B cell (primary cell): ENCODE results near the gene GLT1D1. TPM values are rescaled to one million over a fixed set of nuclear protein-coding genes. Genes with fewer than 3 reads are reported as not detected.

ENCODE experiments used
- ATAC-seq: fragments of 200-7000 bp; cut with Tn5 transposase; one replicate; pipeline ENCODE4 v1.10.0; 2021; ENCODE audit warnings: low read depth, mild to moderate bottlenecking, moderate number of reproducible peaks, moderate library complexity
- CTCF ChIA-PET: fragments of 350-600 bp; sonication (Branson Sonifier 250); formaldehyde crosslinking; loops from one replicate; lab custom pipeline; 2021; ENCODE audit warnings: antibody characterized with exemption, inconsistent platforms; lab: Charles Lee
- POLR2A ChIA-PET: fragments of 350-600 bp; sonication (Branson Sonifier 250); formaldehyde crosslinking; loops from one replicate; lab custom pipeline; 2021; ENCODE audit warnings: antibody characterized with exemption; lab: Charles Lee
- DNase-seq: peaks from one replicate; pipeline ENCODE4 v3.0.0; 2013
- H2AFZ ChIP-seq: 2 replicates; pipeline ENCODE4 v1.6.1; 2012; ENCODE audit warnings: mild to moderate bottlenecking, low read depth, low read length; ENCODE audit not compliant: insufficient read depth, poor library complexity, severe bottlenecking
- H3K27ac ChIP-seq, 2 donors: 1 replicate in 1 of 2; 2 replicates in 1 of 2; pipeline ENCODE4 v1.5.1; 2012 to 2013; ENCODE audit warnings: low read length in 2 of 2, mild to moderate bottlenecking in 2 of 2, moderate library complexity in 1 of 2
- H3K27me3 ChIP-seq, 4 experiments: fragments of 200-600 bp in 1 of 4; sonication (generic) in 1 of 4; replicated peaks in 1 of 4; 1 replicate in 2 of 4; 2 replicates in 2 of 4; pipeline versions ENCODE4 v1.6.1 to v1.7.0; 2013 to 2016; ENCODE audit warnings: low read length in 3 of 4, mild to moderate bottlenecking in 2 of 4, mixed read lengths in 1 of 4, moderate library complexity in 1 of 4; ENCODE audit not compliant: insufficient read depth in 4 of 4, control insufficient read depth in 3 of 4; ENCODE audit errors: control extremely low read depth in 1 of 4
- H3K36me3 ChIP-seq, 2 experiments: replicated peaks in 1 of 2; 1 replicate in 1 of 2; 2 replicates in 1 of 2; pipeline versions ENCODE4 v1.6.1 to v1.7.1; 2013; ENCODE audit warnings: low read length in 1 of 2; ENCODE audit not compliant: insufficient read depth in 2 of 2, control insufficient read depth in 1 of 2; ENCODE audit errors: control extremely low read depth in 1 of 2, extremely low read depth in 1 of 2
- H3K4me1 ChIP-seq, 2 donors: fragments of 200-600 bp in 1 of 2; sonication (generic) in 1 of 2; 1 replicate in 1 of 2; 2 replicates in 1 of 2; pipeline versions ENCODE4 v1.5.1 to v1.6.1; 2013 to 2017; ENCODE audit warnings: low read length in 2 of 2; ENCODE audit not compliant: control insufficient read depth in 2 of 2, insufficient read depth in 2 of 2
- H3K4me2 ChIP-seq: replicated peaks from 2 replicates; pipeline ENCODE3; 2012; ENCODE audit warnings: mild to moderate bottlenecking, low read depth, low read length; ENCODE audit not compliant: poor library complexity, severe bottlenecking
- H3K4me3 ChIP-seq, 5 experiments: fragments of 200-600 bp in 1 of 5; sonication (generic) in 1 of 5; 1 replicate in 3 of 5; 2 replicates in 2 of 5; pipeline versions ENCODE4 v1.5.1 to v1.7.0; 2011 to 2016; ENCODE audit warnings: low read length in 4 of 5, mild to moderate bottlenecking in 4 of 5, low read depth in 2 of 5, control low read depth in 1 of 5, moderate library complexity in 1 of 5; ENCODE audit not compliant: insufficient read depth in 1 of 5; ENCODE audit errors: control extremely low read depth in 1 of 5, extremely low read depth in 1 of 5
- H3K79me2 ChIP-seq: fragments of 200-600 bp; sonication (generic); one replicate; pipeline ENCODE4 v1.6.0; 2016; ENCODE audit warnings: low read length; ENCODE audit not compliant: control insufficient read depth, insufficient read depth
- H3K9ac ChIP-seq: fragments of 200-600 bp; sonication (generic); 2 replicates; pipeline ENCODE4 v1.6.1; 2017; ENCODE audit warnings: mild to moderate bottlenecking, low read length, moderate library complexity
- H3K9me3 ChIP-seq, 3 donors: one replicate each; pipeline versions ENCODE4 v1.6.1 to v1.7.1; 2013; ENCODE audit warnings: low read length in 2 of 3; ENCODE audit not compliant: control insufficient read depth in 2 of 3, insufficient read depth in 1 of 3; ENCODE audit errors: control extremely low read depth in 1 of 3
- H4K20me1 ChIP-seq: 2 replicates; pipeline ENCODE4 v1.6.0; 2012; ENCODE audit warnings: mild to moderate bottlenecking, low read length; ENCODE audit not compliant: insufficient read depth, control insufficient read depth, poor library complexity, severe bottlenecking
- H3K27ac Mint-ChIP-seq: one replicate; pipeline ENCODE4 v1.8.0; 2021; ENCODE audit warnings: mixed read lengths
- H3K27me3 Mint-ChIP-seq: one replicate; pipeline ENCODE4 v1.8.0; 2021; ENCODE audit warnings: mixed read lengths
- H3K4me1 Mint-ChIP-seq: one replicate; pipeline ENCODE4 v1.8.0; 2021; ENCODE audit warnings: mixed read lengths
- H3K4me3 Mint-ChIP-seq: one replicate; pipeline ENCODE4 v1.8.0; 2021; ENCODE audit warnings: mixed read lengths
- H3K9me3 Mint-ChIP-seq: one replicate; pipeline ENCODE4 v1.8.0; 2022; ENCODE audit warnings: mixed read lengths; ENCODE audit not compliant: insufficient read depth
- EZH2 ChIP-seq: IDR thresholded peaks from 2 replicates; pipeline ENCODE4 v1.6.1; 2012; ENCODE audit warnings: borderline replicate concordance, low read depth, mild to moderate bottlenecking, moderate library complexity, low read length; ENCODE audit not compliant: insufficient read depth, poor library complexity, severe bottlenecking
- WGBS: methylation state at CpG from one replicate; pipeline ENCODE4 v1.1.5; 2013; ENCODE audit warnings: missing lambda C conversion rate; ENCODE audit not compliant: insufficient coverage; 5-methylcytosine and 5-hydroxymethylcytosine counted together
- intact Hi-C: fragments of 100-400 bp; cut with micrococcal nuclease; formaldehyde crosslinking; loops from one replicate; pipeline ENCODE4 v1.10.0; 2022
- polyA plus RNA-seq: library from polyadenylated mRNA; depleted of rRNA; stranded (reverse); fragments of >200 nt; gene quantifications from 2 replicates; pipeline ENCODE4 v1.2.3, GENCODE V29; 2012
- total RNA-seq, 2 donors: library from RNA; stranded (reverse); fragments of 120-200 nt in 1 of 2; gene quantifications; 1 replicate in 1 of 2; 2 replicates in 1 of 2; pipeline versions ENCODE4 v1.2.3 to v1.2.4, GENCODE V29; 2013 to 2022
- TF ChIP-seq, protein P1 (sequence below): fragments of 200-600 bp; IDR thresholded peaks from one replicate; pipeline ENCODE4 v1.8.0; 2022; ENCODE audit warnings: antibody characterized with exemption, mild to moderate bottlenecking

Gene GLT1D1
- total and polyA plus RNA-seq, 2 donors (not counting 1 experiment from before 2014, with no cell fraction given): 0.22 to 0.49 TPM

DNA sequence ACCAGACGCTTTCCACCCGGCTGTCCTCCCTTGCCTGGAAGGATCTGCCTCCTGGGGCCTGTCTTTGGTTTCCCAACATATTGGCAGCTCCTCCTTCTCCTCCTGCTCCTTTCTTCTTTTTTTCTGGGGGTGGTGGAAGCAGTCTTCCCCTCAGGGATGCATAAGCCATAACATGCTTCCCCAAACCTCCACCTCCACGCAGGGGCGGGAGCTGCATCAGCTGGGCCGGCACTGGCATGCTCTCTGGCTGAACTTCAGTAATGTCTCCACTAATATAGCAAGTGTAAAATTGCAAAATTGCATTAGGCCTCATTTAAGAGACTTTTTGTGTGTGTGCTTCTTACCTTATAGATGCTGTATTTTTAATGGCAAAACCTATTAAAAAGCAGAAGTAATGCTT is 58.6 kb downstream of the GLT1D1 start:
- Histone ChIP-seq H3K79me2 (no peaks in the 10 kb centered on the region), H3K4me3 (no peak overlapping the region), H2AFZ (no peak overlapping the region), H3K4me1 (peaks cover 4 to 5% of the 10 kb centered on the region in 2 donors), H3K4me2 (no peak overlapping the region), H3K27ac (no peak overlapping the region), H3K27me3 (no peaks in the 10 kb centered on the region), H4K20me1 (no peaks in the 10 kb centered on the region), H3K9ac (no peak overlapping the region), H3K9me3 (no peaks in the 10 kb centered on the region), H3K36me3 (no peaks in the 10 kb centered on the region)
- H3K27ac Mint-ChIP-seq: no peak overlapping the region
- POLR2A ChIA-PET: no interaction called here
- CTCF ChIA-PET: no interaction called here
- H3K9me3 Mint-ChIP-seq: no peaks in the 10 kb centered on the region
- no peak overlapping the region for H3K4me3 Mint-ChIP-seq
- intact Hi-C loops: loop anchor here (10.0 kb wide), 1 partner anchor 87 kb away; the partner anchor contains the start of gene SLC15A4
- peaks cover 8% of the 10 kb centered on the region for H3K27me3 Mint-ChIP-seq
- WGBS: no CpG with 5 or more reads among the region's 5 CpGs
- ATAC-seq (no peak), DNase-seq (no peak)
- peaks cover 8% of the 10 kb centered on the region for H3K4me1 Mint-ChIP-seq
- TF ChIP-seq, protein P1, sequence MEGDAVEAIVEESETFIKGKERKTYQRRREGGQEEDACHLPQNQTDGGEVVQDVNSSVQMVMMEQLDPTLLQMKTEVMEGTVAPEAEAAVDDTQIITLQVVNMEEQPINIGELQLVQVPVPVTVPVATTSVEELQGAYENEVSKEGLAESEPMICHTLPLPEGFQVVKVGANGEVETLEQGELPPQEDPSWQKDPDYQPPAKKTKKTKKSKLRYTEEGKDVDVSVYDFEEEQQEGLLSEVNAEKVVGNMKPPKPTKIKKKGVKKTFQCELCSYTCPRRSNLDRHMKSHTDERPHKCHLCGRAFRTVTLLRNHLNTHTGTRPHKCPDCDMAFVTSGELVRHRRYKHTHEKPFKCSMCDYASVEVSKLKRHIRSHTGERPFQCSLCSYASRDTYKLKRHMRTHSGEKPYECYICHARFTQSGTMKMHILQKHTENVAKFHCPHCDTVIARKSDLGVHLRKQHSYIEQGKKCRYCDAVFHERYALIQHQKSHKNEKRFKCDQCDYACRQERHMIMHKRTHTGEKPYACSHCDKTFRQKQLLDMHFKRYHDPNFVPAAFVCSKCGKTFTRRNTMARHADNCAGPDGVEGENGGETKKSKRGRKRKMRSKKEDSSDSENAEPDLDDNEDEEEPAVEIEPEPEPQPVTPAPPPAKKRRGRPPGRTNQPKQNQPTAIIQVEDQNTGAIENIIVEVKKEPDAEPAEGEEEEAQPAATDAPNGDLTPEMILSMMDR: no peak
- no peak for TF ChIP-seq EZH2

DNA sequence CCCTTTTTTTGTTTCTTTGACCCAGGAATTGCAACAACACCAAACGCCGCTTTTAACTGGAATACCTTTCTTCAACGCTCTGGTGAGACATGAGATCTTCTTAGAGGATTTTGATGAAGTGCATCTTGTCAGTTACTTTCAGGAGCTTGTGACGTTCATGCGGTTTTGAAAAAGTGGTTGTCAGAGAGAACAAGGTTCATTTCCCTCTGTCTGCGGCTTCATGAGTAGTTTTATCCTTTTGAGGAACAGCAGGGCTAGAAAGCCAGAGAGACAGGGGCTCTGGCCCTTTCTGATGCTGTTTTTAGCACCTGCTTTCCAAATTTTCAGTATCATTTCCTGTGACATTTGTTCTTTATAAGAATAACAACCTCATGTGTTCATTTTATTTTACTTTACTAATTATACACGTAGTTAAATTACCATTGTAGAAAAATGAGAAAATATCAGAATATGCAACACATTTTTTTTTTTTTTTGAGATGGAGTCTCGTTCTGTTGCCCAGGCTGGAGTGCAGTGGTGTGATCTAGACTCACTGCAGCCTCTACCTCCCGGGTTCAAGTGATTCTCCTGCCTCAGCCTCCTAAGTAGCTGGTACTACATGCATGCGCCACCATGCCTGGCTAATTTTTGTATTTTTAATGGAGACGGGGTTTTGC is 61.8 kb downstream of the GLT1D1 start:
- H3K27me3 Mint-ChIP-seq: peaks cover 28% of the 10 kb centered on the region
- 31% methylated on average over 5 of the region's 11 CpGs for whole genome bisulfite sequencing
- Histone ChIP-seq H3K79me2 (no peaks in the 10 kb centered on the region), H2AFZ (no peak overlapping the region), H3K4me3 (no peak overlapping the region), H3K27me3 (no peaks in the 10 kb centered on the region), H3K27ac (no peak overlapping the region), H3K36me3 (no peaks in the 10 kb centered on the region), H3K4me2 (no peak overlapping the region), H3K4me1 (peaks cover 4 to 5% of the 10 kb centered on the region in 2 donors), H3K9me3 (no peaks in the 10 kb centered on the region), H3K9ac (no peak overlapping the region), H4K20me1 (no peaks in the 10 kb centered on the region)
- CTCF ChIA-PET: no interaction called here
- H3K9me3 Mint-ChIP-seq: no peaks in the 10 kb centered on the region
- H3K27ac Mint-ChIP-seq: no peak overlapping the region
- TF ChIP-seq, protein P1: no peak
- no peak for TF ChIP-seq EZH2
- DNase-seq (peak; percentile 65), ATAC-seq (peak; percentile 81)
- intact Hi-C loops: loop anchor here (5.0 to 10.0 kb wide), 2 partner anchors 90 to 118 kb away; partner anchors contain the start of gene SLC15A4
- peaks cover 8% of the 10 kb centered on the region for H3K4me1 Mint-ChIP-seq
- no peak overlapping the region for H3K4me3 Mint-ChIP-seq
- POLR2A ChIA-PET: no interaction called here
